Progenitor cell of endocrine pancreas (in vitro differentiated cells): Measurements from ENCODE around the gene CDH4. TPM values are rescaled to one million over a fixed set of nuclear protein-coding genes. Genes with fewer than 3 reads are reported as not detected.
"Not testable (repeated sequence)": the region's sequence is repeated elsewhere in the genome, so short reads cannot be mapped to it uniquely, and the experiment has no call there.

ENCODE experiments used
- DNase-seq: peaks from one replicate; pipeline ENCODE4 v3.0.0; 2021; ENCODE audit warnings: low spot score; ENCODE audit not compliant: unreplicated experiment
- H3K27ac Mint-ChIP-seq: 2 replicates; pipeline ENCODE4 v1.8.0; 2021; ENCODE audit warnings: mild to moderate bottlenecking, moderate library complexity, mixed read lengths
- H3K27me3 Mint-ChIP-seq: 2 replicates; pipeline ENCODE4 v1.8.0; 2021; ENCODE audit warnings: mixed read lengths
- H3K36me3 Mint-ChIP-seq: 2 replicates; pipeline ENCODE4 v1.8.0; 2022; ENCODE audit warnings: mixed read lengths; ENCODE audit not compliant: insufficient read depth
- H3K4me1 Mint-ChIP-seq: 2 replicates; pipeline ENCODE4 v1.8.0; 2021; ENCODE audit warnings: low read depth, mixed read lengths
- H3K4me3 Mint-ChIP-seq: 2 replicates; pipeline ENCODE4 v1.8.0; 2021; ENCODE audit warnings: low read depth, mild to moderate bottlenecking, moderate library complexity, mixed read lengths
- H3K9me3 Mint-ChIP-seq: 2 replicates; pipeline ENCODE4 v1.8.0; 2021; ENCODE audit warnings: low read depth, mixed read lengths
- total RNA-seq: library from RNA; stranded (reverse); gene quantifications from 2 replicates; pipeline ENCODE4 v1.2.1, GENCODE V29; 2021
- TF ChIP-seq, protein P1 (sequence below): fragments of 200-600 bp; sonication (generic); IDR thresholded peaks from one replicate; pipeline ENCODE4 v1.5.0; 2021; ENCODE audit warnings: antibody characterized with exemption, mild to moderate bottlenecking; ENCODE audit not compliant: unreplicated experiment

The CDH4 gene
- total RNA-seq, 1 donor from 2014 or later = 0.43 TPM

DNA sequence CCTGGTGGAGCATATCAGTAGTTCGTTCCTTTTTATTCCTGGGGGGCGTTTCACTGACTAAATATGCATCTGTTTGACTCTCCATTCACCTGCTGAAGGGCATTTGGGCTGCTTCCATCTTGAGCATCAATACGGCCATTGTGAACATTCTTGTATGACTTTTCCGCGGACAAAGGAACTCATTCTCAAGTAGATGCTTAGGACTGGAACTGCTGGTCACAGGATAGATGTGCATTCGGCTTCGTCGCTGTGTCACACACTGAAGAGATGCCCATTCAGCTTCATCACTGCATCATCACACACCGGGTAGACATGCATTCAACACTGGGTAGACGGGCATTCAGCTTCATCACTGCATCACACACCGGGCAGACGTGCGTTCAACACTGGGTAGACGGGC is 718.3 kb downstream of the CDH4 start:
- H3K36me3 Mint-ChIP-seq = peaks cover 20% of the 10 kb centered on the region
- H3K4me3 Mint-ChIP-seq = no peak overlapping the region
- TF ChIP-seq, protein P1, sequence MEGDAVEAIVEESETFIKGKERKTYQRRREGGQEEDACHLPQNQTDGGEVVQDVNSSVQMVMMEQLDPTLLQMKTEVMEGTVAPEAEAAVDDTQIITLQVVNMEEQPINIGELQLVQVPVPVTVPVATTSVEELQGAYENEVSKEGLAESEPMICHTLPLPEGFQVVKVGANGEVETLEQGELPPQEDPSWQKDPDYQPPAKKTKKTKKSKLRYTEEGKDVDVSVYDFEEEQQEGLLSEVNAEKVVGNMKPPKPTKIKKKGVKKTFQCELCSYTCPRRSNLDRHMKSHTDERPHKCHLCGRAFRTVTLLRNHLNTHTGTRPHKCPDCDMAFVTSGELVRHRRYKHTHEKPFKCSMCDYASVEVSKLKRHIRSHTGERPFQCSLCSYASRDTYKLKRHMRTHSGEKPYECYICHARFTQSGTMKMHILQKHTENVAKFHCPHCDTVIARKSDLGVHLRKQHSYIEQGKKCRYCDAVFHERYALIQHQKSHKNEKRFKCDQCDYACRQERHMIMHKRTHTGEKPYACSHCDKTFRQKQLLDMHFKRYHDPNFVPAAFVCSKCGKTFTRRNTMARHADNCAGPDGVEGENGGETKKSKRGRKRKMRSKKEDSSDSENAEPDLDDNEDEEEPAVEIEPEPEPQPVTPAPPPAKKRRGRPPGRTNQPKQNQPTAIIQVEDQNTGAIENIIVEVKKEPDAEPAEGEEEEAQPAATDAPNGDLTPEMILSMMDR = no peak
- no peak for DNase-seq
- H3K9me3 Mint-ChIP-seq = no peaks in the 10 kb centered on the region
- H3K27me3 Mint-ChIP-seq = no peaks in the 10 kb centered on the region
- no peak overlapping the region for H3K27ac Mint-ChIP-seq
- no peaks in the 10 kb centered on the region for H3K4me1 Mint-ChIP-seq

DNA sequence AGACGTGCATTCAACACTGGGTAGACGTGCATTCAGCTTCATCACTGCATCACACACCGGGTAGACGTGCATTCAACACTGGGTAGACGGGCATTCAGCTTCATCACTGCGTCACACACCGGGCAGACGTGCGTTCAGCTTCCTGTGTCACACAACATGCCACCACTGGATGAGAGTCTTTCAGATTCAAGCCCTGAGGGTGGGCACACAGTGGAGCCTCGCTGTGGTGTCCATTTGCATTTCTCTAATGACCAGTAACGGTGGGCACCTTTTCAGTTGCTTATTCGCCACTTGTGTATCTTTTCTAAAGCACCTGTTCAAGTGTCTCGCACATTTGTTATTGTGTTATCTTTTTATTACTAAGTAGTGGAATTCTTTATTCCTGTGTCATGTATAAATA is 719.5 kb downstream of the CDH4 start:
- H3K27ac Mint-ChIP-seq, H3K4me3 Mint-ChIP-seq, DNase-seq, H3K9me3 Mint-ChIP-seq, H3K27me3 Mint-ChIP-seq, H3K4me1 Mint-ChIP-seq: not testable (repeated sequence)
- H3K36me3 Mint-ChIP-seq = peaks cover 20% of the 10 kb centered on the region

DNA sequence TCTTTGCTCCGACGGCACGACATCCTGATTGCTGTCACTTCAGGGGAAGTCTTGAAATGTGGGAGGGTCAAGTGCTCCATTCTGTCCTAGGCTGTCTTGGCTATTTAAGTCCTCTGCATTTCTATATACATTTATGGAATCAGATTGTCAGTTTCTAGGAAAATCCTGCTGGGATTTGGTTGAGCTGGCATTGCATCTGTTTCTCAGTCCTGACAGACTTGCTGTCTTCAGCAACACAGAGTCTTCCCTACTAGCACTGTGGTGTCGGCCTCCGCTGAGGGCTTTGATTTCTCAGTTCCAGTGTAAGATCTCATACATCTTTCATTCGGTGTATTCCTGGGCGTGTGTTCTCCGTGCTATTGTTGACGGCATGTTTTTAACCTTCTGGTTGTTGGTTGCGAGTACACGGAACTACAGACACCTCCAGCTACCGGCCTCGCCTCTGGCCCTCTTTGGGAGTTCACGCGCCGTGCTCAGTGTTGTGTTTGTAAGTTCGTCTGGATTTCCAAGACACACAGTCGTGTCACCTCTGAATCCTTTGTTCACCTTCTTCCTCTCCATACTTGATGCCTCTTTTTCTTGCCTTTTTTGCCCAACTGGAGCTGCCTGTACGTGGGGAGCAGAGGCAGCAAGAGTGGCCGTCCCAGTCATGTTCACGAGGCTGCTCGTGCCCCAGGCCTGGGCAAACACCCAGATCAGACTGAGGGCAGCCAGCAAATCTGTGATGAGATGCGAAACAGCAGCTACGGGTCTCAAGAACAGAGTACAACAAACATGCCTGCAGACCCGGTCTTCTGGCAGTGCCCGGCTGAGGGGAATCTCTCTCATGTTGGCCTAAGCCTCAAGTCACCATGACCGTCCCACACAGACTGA is 720.8 kb downstream of the CDH4 start:
- DNase-seq = no peak
- H3K36me3 Mint-ChIP-seq = peaks cover 20% of the 10 kb centered on the region
- H3K4me1 Mint-ChIP-seq = peaks cover 6% of the 10 kb centered on the region
- TF ChIP-seq, protein P1 = no peak
- H3K4me3 Mint-ChIP-seq = no peak overlapping the region
- H3K9me3 Mint-ChIP-seq = no peaks in the 10 kb centered on the region
- no peaks in the 10 kb centered on the region for H3K27me3 Mint-ChIP-seq
- no peak overlapping the region for H3K27ac Mint-ChIP-seq

DNA sequence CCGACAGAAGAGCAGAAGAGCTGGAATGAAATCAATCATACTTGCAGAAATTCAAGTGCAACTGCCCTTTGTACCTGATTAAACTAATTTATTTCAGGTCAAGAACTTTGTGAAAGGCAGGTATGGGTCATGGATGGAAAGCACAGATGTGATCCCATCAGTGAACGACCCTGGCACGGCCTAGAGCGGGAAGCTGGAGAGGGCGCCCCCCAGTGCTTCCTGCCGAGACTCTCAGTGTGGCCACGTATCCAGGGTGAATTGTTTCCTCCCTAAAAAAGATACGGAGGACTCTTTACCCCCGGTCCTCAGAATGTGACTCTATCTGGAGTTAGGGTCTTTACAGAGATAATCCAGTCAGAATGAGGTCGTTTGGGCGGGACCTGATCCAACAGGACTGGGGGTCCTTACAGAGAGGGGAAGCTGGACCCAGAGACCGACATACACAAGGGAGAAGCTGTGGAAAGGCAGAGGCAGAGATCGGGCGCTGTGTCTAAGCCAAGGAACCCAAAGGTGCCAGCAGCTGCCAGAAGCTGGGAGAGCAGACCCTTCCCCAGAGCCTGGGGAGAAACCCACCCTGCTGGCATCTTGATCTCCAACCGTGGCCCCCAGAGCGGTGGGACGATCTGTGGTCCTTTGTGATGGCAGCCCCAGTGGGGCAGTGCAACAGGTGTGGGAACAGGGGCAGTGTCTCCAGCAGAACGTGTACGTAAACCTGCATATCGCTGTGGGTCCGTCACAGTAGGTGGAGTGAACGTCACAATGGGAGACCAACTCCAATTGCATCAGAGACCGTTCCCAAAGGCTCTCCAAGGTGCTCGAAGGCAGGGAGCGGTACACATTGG is 721.7 kb downstream of the CDH4 start:
- Mint-ChIP-seq H3K4me1 (peaks cover 6% of the 10 kb centered on the region), H3K36me3 (peaks cover 20% of the 10 kb centered on the region), H3K4me3 (no peak overlapping the region), H3K9me3 (no peaks in the 10 kb centered on the region), H3K27me3 (no peaks in the 10 kb centered on the region), H3K27ac (peak overlapping the region; percentile 69)
- TF ChIP-seq, protein P1 = no peak
- no peak for DNase-seq

DNA sequence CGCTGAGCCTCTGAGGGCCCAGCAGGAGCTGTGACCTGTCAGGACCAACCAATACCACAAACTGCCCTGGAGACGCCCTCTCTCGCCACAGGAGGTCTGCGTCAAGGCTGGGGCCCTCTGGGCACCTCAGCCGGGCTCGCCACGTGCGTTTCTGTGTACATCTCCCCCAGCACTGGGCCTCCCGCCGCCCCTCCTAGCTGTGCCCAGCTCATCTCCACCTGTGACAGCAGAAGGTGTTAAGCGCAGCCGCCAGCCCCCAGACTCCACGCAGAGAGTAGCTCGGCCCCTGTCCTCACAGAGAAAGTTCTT is 722.2 kb downstream of the CDH4 start:
- Mint-ChIP-seq H3K27ac (no peak overlapping the region), H3K27me3 (no peaks in the 10 kb centered on the region), H3K4me1 (peaks cover 6% of the 10 kb centered on the region), H3K9me3 (no peaks in the 10 kb centered on the region), H3K36me3 (peaks cover 23% of the 10 kb centered on the region), H3K4me3 (no peak overlapping the region)
- TF ChIP-seq, protein P1 = no peak
- DNase-seq = no peak
